ENCODE data around the gene DOCK8. TPM values are rescaled to one million over a fixed set of nuclear protein-coding genes. Genes with fewer than 3 reads are reported as not detected.

The DOCK8 gene
- total and polyA plus RNA-seq, 10 of the 15 experiments (the other 5 are each of a cell fraction or from before 2014, with no cell fraction given), result 35.4 to 100 (median 44.7) TPM

- TF ChIP-seq NR2C2 (IDR thresholded peaks at IDR 0.05; ENCODE audit: borderline replicate concordance, control insufficient read depth, insufficient read length, low read depth) (no peak), POLR2AphosphoS5 (IDR thresholded peaks at IDR 0.05; ENCODE audit: low read length) (0 out of 2 replicates have a peak, but pooled peaks have one; percentile 17), ZNF384 (IDR thresholded peaks at IDR 0.05; ENCODE audit: borderline replicate concordance, low read depth, low read length) (no peak), RCOR1 (conservative IDR thresholded peaks at IDR 0.05; ENCODE audit: low read depth, low read length) (no peak)
These were observed 67.3 kb downstream of the DOCK8 start (continued) for GRCh38 chr9:281741-282645.

- Histone ChIP-seq H3K9me3 (replicated peaks; ENCODE audit: control insufficient read depth, insufficient read depth, low read length) (no peaks in the 10 kb centered on the region), H4K20me1 (ENCODE audit: control insufficient read depth, insufficient read depth) (no peaks in the 10 kb centered on the region), H3K27me3 (replicated peaks in 1 of 2; ENCODE audit: control insufficient read depth in 2 of 2, insufficient read depth in 2 of 2, low read length in 1 of 2) (no peaks in the 10 kb centered on the region), H3K36me3 (ENCODE audit: control insufficient read depth in 2 of 2, insufficient read depth in 2 of 2, low read length in 1 of 2) (peaks cover 5 to 45% of the 10 kb centered on the region in 2 experiments), H3K27ac (ENCODE audit: control insufficient read depth, insufficient read depth) (no peak overlapping the region), H2AFZ (ENCODE audit: control insufficient read depth, low read depth, low read length) (no peak overlapping the region), H3K4me3 (no peak overlapping the region), H3K4me2 (ENCODE audit: control insufficient read depth, insufficient read depth) (no peak overlapping the region), H3K4me1 (ENCODE audit: control insufficient read depth, insufficient read depth, low read length) (peaks cover 13% of the 10 kb centered on the region), H3K79me2 (ENCODE audit: control insufficient read depth, insufficient read depth, low read length) (peaks cover 24% of the 10 kb centered on the region), H3K9ac (ENCODE audit: control insufficient read depth, insufficient read depth, low read length) (no peak overlapping the region)
- FAIRE-seq (no peak), DNase-seq (ENCODE audit: low read depth, low spot score) (no peak), ATAC-seq (no peak)
- intact Hi-C loops (cut with micrococcal nuclease; ENCODE audit: unreplicated experiment), result no loop called here
- 90% methylated on average over 12 of the region's 12 CpGs for WGBS (ENCODE audit: insufficient coverage, insufficient replicate concordance, low lambda C conversion rate, missing lambda C conversion rate)
- RAD21 ChIA-PET (ENCODE audit: unreplicated experiment), result no interaction called here
- POLR2A ChIA-PET, result no interaction called here
- CTCF ChIA-PET, result interaction anchor here (0.5 to 1.9 kb wide), 3 partner anchors 8 to 1878 kb away, joined by 3 to 5 read pairs (median 4); no protein-coding TSS in a partner anchor
- SMC1A ChIA-PET (ENCODE audit: uncharacterized antibody, unreplicated experiment), result interaction anchor here (1.2 to 3.2 kb wide), 2 partner anchors 9 to 25 kb away, joined by 3 to 11 read pairs; no protein-coding TSS in a partner anchor
- BruUV-seq (replicated peaks), result no TSS peak
- in situ Hi-C loops (cut with MboI), result no loop called here
- no peak for TF ChIP-seq CHD2 (IDR thresholded peaks at IDR 0.05; ENCODE audit: borderline replicate concordance, low read depth, low read length)
- TF ChIP-seq MEF2A (IDR thresholded peaks at IDR 0.05; ENCODE audit: insufficient read depth, low read depth, low read length), result no peak
- TF ChIP-seq ZBTB33 (IDR thresholded peaks at IDR 0.05), result no peak
- TF ChIP-seq NFIC (IDR thresholded peaks at IDR 0.05; ENCODE audit: low read depth, low read length), result no peak
- no peak for TF ChIP-seq CEBPB (IDR thresholded peaks at IDR 0.05; ENCODE audit: borderline replicate concordance in 1 of 2, low read depth in 2 of 2, low read length in 2 of 2)
- TF ChIP-seq BCLAF1 (IDR thresholded peaks at IDR 0.05), result no peak
- TF ChIP-seq GATAD2B (conservative IDR thresholded peaks at IDR 0.05; ENCODE audit: low read depth), result no peak
- no peak for TF ChIP-seq EZH2 (IDR thresholded peaks at IDR 0.05; ENCODE audit: borderline replicate concordance, control insufficient read depth, low read depth, low read length)
- TF ChIP-seq CHD1 (IDR thresholded peaks at IDR 0.05; ENCODE audit: low read depth, low read length), result no peak
- no peak for TF ChIP-seq CREB1 (IDR thresholded peaks at IDR 0.05; ENCODE audit: low read depth)
- no peak for TF ChIP-seq DPF2 (IDR thresholded peaks at IDR 0.05)
These were observed 71.5 kb downstream of the DOCK8 start for GRCh38 chr9:286071-286740.

Data from GM12878 (cell line).